Islet of Langerhans (tissue), 1 donor: ENCODE data around the gene WNT16.
"Not testable (repeated sequence)": the region's sequence is repeated elsewhere in the genome, so short reads cannot be mapped to it uniquely, and the experiment has no call there.

Source experiments
- FAIRE-seq: peaks from one replicate; lab custom pipeline; 2011; peaks lifted over from hg19 to GRCh38; lab: Jason Lieb, UNC

Gene WNT16

DNA sequence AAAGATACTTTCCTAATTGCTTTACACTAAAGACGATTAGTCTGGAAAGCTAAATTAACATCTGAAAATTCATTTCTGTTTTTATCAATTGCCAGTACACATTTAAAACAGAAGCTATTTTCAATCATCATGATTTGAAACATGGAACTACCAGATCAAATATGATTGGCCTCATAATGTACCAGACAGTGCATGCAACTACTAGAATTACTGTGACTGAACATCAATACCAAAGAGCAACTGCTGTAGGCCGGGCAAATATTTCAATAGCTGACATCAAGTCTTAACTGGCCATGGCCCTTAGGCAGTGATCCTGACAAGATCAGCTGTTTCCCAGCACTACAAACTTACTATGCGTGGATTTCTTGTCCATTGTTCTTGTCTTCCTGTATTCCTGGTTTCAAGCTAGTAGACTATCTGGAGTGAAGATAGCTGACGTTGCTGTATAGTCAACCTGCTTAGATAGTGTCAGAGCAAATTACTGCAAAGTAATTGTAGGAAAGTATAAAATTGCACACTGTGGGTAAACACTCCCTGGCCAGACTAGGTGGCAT lies 21.7 kb upstream of the WNT16 start:
- no peak for FAIRE-seq

DNA sequence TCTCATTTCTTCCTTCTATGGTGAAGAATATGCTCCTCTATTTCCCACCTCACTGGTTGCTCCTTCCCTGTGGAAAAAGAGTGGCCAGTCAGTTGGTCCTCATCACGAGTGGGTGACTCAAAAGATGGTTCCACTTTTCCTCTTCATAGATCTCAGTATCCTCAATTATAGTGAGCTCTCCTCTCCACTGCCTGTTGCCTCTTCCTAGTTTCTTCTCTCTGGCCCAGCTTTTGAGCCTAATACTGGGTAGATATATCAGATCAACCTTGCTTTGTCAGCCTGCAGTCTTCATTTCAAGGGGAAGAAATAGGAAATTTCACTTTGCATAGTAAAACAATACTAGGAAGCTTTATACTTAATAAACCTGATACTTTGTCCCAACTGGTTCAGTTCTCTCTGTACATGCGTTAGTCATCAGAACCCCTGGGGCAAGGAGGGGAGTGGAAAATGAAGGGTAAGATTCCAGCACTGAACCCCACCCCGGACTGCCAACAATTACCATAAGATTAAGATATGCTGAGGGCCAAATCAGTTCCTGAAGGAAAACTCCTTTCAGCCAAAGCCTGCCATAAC lies 15.5 kb upstream of the WNT16 start:
- no peak for FAIRE-seq

DNA sequence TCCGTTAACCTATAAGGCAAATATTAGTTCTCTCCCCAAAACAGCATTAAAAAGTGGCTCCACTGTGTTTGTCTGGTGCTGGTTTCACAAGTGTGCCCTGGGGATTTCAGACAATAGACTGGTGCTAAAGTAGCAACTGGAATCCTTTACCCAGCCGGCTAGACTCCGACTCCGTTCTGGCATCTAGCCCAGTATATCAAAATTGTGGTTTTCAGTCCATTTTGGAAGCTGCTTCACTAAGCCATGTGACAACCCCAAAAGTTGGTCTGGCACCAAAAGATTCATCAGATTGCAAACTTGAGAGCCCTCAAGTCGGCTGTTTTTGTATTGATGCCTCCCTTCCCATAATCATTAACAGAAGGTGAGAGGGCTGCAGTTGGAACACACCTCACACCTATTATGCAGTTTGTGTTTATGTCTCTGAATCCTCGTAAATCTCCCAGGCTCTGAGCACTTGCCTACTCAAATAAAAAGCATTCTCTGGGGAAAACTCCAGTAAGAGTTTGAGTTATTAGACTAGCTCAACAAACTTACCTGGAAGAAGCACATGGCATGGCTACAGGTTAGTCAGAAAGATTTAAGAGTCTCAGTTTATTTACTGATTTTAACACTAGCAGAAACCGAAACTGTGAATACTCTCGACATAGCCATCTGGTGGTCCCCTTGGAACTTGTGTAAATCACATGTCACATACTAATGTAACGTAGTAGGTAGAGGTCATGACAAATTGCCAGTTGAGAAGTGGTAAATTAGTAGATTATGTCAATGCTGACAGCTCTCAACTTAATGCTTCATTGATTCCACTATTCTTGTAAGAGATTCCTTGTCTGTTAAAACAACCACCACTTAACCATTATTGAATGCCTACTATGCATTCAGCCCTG lies 14.8 kb upstream of the WNT16 start:
- no peak for FAIRE-seq

DNA sequence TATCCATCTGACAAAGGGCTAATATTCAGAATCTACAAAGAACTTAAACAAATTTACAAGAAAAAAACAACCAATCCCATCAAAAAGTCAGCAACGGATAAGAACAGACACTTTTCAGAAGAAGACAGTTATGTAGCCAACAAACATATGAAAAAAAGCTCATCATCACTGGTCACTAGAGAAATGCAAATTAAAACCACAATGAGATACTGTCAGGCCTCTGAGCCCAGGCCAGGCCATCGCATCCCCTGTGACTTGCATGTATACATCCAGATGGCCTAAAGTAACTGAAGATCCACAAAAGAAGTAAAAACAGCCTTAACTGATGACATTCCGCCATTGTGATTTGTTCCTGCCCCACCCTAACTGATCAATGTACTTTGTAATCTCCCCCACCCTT lies 13.6 kb upstream of the WNT16 start:
- FAIRE-seq, result not testable (repeated sequence)

DNA sequence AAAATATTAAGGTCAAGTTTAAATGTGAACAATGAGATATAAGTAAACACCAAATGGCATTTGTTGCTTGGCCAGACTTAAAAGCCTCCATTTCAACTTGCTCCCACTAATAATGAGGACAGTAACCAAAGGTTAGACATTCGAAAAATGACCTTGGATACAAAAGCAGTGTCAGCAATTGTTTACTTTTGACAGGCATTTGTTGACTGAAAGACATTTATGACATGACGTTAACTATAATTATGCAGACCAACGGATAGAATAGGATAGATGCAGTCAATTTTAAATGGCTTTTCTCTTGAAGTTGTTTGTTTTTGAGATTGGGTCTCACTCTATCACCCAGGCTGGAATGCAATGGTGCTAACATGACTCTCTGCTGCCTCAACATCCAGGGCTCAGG lies 6.3 kb upstream of the WNT16 start:
- FAIRE-seq, result no peak

DNA sequence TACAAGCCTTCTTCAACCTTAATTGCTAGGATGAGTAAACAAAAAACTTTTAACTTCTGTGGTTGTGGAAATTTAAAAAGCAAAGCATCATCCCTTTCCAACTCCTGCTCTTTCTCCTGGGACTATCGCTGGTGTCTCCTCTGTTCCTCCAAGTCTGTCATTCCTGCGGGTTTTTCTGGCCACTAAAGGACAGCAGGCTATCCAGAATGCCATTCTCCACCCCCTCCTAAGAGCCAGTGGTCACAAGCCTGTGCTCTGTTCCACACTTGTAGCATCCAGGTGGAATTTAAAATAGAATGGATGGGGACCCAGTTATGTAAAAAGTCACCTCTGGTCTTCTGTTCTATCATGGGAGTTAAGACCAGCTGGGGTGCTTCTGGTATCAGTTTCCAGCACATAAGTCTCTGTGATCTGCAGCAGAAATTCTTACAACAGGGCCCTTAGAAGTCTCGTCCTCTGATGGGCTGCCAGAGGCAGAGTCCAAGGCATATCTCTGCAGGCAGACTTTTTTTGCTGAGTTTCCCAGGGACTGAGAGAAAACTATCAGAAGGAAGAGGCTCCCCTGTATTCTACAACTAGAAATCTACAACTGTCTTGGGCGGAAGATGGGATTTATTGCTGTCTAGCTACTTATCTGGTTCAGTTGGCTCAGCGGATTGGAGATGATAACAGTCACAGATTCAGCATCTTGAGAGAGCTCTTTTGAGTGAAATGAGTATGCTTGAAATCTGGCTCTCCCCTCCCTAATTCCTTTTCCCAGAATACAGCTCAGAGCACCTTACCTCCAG lies 5.1 kb upstream of the WNT16 start:
- no peak for FAIRE-seq

DNA sequence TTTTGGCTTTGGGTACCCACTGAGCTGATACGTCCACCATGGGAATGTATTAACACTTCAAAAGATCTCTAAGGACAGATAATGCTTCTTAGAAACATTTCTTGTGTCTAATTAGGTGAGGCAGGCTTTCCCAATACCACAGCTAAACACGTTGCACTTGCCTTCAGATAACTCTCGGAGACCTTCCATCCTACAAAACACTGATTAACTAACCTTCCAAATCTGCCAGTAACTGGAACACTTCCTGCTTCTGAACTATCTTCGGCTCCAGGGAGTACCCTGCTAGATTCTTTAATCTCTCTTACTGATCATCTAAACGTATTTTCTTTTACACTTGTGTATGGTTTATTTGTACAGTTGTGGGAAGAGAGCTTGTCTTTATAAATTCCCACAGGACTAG lies 1.1 kb upstream of the WNT16 start:
- no peak for FAIRE-seq

DNA sequence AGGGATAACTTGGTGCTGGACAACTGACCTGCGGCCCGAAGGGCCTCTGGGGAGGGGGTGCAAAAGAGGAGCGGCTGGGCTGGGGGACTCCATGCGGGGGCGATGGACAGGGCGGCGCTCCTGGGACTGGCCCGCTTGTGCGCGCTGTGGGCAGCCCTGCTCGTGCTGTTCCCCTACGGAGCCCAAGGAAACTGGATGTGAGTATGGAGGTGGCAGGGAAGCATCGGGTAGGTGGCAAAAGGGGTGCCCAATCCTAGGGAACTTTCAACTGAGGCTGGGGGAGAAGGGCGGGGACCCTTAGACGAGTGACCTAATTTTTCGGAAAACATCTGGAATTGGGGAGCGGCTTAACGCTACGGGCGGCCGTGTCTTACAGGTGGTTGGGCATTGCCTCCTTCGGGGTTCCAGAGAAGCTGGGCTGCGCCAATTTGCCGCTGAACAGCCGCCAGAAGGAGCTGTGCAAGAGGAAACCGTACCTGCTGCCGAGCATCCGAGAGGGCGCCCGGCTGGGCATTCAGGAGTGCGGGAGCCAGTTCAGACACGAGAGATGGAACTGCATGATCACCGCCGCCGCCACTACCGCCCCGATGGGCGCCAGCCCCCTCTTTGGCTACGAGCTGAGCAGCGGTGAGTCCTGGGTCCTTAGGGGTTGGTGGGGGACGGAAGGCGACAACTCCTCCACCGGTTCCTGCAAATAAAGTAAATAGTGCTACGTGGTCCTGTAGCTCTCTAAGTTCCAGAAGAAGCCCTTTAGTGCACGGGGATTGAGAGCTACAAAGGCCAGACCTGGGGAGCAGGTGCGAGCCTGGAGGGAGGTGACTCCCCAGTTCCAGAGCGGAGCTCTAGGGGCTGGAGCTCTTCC lies 622 bp downstream of the WNT16 start:
- FAIRE-seq, result no peak

DNA sequence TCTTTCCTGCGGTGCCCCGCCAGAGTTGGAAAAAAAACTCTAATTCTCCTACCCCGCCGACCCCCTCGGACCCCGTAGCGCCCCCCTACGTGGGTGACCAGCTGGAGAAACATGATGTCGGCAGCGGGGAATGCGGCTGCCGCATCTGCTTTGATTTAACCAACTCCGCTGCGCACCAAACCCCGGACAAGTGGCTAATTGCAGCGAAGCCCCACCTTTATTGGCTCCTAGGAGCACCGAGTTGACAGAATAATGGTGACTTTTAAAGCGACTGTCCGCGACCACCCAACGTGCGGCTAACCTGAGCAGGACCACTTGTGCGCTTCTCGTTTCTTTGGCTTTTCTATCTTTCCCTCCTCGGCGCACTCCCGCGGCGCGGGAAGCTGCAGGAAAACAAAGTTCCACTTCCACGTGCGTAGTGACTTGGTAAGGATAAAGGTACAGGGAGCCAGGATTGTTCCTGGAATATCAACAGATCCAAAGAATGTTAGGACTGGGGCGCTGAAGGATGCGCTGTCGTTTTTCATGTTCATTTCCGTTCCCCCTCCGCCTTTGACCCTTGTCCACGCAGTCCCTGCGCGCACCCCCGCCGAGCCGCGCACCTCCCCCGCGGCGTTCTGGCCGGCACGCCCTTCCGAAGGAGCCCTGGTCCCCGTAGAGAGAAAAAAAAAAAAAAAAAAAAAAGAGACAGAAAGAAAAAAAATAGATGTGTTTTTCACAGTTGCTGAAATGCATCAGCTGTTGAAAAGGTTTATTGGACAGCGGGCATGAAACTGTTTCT lies 1.4 kb downstream of the WNT16 start:
- FAIRE-seq, result no peak

DNA sequence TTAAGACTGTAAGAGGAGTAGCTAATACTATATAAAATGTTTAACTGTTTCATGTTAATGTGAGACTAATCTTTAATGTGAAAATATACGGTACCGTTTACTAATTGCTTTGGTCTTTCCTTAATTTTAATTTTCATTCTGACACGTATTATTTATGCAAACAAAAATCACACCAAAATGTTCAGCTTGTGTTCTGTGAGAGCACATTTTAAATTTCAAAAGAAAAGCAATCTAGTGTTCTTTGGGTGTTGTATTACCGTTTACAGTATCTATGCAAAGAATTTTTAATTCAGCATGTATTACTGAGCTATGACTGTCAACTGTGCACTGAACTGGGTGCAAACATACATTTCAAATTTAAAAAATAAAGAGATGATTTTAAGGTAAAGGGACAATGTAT lies 2.2 kb downstream of the WNT16 start:
- no peak for FAIRE-seq

DNA sequence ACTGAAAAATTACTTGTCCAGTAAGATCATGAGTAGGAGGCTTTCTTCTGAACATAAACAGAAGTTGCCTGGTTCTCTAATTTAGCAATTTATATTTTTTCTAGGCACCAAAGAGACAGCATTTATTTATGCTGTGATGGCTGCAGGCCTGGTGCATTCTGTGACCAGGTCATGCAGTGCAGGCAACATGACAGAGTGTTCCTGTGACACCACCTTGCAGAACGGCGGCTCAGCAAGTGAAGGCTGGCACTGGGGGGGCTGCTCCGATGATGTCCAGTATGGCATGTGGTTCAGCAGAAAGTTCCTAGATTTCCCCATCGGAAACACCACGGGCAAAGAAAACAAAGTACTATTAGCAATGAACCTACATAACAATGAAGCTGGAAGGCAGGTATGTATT lies 2.8 kb downstream of the WNT16 start:
- no peak for FAIRE-seq

DNA sequence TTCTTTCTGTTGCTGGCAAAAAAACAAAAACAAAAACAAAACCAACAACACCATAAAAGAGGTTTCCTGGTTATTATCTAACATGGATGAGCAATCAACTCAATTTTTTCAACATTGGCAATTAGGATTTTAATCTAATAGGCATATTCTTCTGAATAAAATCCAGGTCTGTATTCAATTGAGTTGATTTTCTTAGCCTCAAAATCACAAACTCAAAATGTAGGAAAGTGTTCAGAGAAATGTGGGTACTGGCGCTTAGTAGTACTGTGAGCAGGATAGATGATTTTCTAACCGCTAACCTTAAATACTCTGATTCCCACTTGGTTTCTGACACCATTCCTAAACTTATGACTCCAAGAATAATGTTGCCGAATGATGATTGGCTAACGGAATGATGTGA lies 5.6 kb downstream of the WNT16 start:
- FAIRE-seq, result no peak

DNA sequence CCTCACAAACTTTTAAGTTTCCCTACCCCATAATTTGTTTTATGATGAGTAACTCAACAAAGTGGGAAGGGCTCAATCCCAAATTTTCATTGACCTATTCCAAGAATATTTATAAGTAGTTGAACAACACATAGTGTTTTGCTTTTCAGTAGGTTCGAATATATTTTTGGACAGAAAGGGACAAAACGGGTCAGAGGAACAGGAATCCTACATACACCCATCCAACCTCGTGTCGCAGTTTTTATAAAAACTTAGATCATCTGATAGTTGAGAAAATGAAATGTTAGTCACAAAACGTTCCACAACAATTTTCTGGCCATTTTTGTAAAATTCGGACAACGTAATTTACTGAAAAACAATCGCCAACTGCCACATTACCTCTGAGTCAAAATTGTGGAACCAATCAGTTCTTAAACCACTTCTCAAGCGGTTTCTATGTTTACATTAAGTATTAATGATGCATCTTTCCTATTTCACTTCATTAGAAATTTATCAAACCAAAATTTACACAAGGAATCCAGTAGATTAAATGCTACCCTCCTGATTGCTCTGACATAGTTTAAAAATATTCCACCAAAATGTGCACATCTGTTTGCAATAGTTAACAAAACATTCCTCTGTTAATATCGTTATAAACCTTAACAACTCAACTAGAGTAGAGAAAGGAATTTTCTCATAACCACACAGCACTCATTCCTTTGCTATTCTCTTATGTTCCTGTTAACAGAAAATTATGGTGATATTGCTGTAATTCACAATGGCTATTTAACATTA lies 6.3 kb downstream of the WNT16 start:
- no peak for FAIRE-seq

DNA sequence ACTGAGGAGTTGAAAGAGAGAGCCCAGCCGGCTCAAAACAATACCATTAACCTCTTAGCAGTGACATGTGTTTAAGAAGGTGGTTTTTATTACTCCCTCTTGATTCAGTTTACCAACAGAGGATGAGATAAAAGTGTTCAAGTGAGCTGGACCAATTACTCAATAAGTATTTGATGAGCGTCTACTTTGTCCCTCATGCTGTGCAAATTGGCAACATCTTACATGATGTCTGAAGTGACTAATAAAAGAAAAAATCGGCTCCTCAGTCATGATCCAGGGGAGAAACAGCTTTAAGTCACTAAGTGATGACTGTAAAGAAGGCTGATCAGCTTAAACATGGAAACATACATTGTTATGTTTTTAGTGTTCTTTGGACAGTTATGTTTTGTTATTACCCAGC lies 7.8 kb downstream of the WNT16 start:
- FAIRE-seq, result no peak

DNA sequence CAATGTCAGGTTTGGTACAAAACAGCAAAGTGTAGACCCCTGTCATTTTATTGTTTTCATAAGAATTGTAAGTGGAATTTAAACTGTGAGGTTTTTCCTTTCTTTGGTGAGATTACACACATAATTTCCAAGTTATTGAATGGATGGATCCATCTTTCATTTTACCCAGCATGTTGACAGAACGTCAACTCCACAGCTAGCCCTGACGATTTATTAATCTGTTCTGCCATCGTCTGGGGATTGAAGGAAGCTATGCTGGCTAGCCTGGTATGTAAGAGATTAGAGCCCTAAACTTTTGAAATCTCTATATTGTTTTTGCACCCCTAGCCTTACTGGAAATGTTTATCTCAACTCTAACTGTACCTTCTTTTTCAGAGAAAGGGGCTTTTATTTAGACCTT lies 8.6 kb downstream of the WNT16 start:
- FAIRE-seq, result no peak

DNA sequence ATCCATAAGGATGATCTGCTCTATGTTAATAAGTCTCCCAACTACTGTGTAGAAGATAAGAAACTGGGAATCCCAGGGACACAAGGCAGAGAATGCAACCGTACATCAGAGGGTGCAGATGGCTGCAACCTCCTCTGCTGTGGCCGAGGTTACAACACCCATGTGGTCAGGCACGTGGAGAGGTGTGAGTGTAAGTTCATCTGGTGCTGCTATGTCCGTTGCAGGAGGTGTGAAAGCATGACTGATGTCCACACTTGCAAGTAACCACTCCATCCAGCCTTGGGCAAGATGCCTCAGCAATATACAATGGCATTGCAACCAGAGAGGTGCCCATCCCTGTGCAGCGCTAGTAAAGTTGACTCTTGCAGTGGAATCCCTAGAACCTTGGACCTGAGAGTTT lies 10.3 kb downstream of the WNT16 start:
- no peak for FAIRE-seq

DNA sequence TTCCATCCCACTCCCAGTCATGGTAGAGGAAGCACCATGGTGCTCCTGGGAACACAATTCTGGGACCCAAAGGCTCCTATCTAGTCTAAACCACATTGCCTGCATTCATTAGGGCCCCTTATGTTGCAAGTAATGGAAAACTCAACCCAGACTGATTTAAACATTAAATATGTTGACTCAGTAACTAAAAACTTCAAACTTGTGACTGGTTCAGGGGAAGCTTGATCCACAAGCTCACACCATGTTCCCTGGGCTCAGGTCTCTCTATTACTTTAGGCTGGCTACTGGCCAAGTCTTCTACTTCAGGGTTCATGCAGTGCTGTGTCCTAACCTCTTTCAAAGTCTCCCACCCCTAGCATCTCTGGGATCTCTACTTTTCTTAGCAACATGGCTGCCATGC lies 13.1 kb downstream of the WNT16 start:
- no peak for FAIRE-seq

DNA sequence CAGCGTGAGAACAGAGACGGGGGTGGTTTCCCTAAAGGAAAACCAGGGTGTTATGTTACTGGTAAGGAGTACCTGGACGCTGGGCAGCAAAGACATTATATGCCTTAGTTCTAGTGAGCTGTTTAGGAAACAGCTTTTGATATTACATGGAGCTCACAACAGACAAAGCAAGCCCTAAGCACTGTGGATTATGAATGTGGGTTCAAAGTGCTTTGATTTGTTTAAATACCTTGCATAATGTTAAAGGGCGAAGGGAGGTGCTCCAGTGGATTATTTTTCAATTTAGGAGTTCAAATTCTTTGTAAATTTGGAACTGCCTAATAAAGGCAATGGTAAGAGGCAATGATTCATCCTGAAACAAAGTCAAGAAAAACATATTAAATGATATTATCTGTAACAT lies 13.8 kb downstream of the WNT16 start:
- no peak for FAIRE-seq

DNA sequence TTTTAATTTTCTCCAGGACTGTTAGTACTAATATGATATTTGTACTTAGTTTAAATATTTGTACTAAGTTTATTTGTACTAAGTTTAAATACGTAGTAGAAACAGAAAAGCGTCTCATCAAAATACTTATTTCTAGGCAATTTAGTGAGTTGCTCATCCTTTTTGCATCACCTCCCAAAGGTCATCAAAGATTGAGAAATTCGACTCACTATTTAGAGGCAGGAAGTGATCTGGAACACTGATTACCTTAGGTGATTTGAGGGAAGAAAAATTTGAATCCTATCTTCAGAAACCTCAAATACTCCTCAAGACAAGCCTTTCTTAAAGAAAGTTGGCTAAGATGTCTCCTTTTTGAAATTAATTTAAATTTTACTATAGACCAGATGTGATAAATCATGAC lies 14.5 kb downstream of the WNT16 start:
- peak; percentile 55 for FAIRE-seq

DNA sequence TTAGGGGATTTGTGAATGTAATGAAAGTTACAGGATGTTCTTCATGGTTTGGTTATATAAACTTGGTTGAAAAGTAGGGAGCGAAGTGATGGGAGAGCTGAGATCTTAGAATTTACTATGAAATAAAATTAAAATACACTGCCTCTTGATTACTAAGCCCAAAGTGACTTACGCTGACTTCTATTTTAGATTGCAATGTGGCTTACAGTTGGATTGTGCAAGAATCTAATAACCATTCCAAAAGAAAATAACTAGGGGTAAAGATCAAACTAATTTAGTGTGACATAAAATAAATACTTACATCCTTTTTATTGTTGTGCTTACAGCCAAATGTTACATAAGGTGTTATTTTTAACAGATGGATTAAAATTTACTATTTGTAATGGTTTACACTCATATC lies 15.3 kb downstream of the WNT16 start:
- FAIRE-seq, result no peak

DNA sequence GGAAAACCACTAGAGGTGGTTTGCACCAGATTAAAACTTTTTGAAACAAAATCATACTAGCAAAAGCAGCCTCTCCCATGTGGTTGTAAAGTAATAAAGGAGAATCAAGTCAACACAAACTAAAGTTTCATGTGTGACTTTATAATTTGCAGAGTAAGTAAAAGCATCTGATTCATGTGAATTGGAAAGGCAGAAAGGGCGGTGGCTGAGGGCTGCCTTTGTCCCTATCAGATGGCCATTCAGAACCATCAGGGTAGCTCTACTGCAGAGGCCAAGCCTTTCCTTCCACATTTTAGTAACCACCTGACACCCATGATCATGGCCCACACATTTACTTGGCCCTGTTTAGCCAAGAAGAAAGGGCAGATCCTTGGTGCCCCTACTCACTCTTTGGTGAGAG lies 15.7 kb downstream of the WNT16 start:
- FAIRE-seq, result no peak
